ENCODE results near the gene ABHD4.
"Not testable (repeated sequence)": the region's sequence is repeated elsewhere in the genome, so short reads cannot be mapped to it uniquely, and the experiment has no call there.

DNA sequence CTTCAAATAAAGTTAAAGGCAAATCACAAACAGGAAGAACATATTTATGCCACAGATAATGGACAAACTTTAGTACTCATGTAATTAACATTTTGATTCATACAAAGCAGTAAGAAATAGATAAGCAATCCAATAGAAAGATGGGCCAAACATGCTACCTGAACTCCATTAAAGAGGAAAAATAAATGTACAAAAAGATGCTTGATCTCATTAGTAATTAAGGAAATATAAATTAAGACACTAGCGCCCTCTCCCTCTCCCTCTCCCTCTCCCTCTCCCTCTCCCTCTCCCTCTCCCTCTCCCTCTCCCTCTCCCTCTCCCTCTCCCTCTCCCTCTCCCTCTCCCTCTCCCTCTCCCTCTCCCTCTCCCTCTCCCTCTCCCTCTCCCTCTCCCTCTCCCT is 37.9 kb downstream of the ABHD4 start:
- TF ChIP-seq, protein P1, sequence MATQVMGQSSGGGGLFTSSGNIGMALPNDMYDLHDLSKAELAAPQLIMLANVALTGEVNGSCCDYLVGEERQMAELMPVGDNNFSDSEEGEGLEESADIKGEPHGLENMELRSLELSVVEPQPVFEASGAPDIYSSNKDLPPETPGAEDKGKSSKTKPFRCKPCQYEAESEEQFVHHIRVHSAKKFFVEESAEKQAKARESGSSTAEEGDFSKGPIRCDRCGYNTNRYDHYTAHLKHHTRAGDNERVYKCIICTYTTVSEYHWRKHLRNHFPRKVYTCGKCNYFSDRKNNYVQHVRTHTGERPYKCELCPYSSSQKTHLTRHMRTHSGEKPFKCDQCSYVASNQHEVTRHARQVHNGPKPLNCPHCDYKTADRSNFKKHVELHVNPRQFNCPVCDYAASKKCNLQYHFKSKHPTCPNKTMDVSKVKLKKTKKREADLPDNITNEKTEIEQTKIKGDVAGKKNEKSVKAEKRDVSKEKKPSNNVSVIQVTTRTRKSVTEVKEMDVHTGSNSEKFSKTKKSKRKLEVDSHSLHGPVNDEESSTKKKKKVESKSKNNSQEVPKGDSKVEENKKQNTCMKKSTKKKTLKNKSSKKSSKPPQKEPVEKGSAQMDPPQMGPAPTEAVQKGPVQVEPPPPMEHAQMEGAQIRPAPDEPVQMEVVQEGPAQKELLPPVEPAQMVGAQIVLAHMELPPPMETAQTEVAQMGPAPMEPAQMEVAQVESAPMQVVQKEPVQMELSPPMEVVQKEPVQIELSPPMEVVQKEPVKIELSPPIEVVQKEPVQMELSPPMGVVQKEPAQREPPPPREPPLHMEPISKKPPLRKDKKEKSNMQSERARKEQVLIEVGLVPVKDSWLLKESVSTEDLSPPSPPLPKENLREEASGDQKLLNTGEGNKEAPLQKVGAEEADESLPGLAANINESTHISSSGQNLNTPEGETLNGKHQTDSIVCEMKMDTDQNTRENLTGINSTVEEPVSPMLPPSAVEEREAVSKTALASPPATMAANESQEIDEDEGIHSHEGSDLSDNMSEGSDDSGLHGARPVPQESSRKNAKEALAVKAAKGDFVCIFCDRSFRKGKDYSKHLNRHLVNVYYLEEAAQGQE (IDR thresholded peaks at IDR 0.05; ENCODE audit: low read depth, low read length), result not testable (repeated sequence)
- TF ChIP-seq, protein P2, sequence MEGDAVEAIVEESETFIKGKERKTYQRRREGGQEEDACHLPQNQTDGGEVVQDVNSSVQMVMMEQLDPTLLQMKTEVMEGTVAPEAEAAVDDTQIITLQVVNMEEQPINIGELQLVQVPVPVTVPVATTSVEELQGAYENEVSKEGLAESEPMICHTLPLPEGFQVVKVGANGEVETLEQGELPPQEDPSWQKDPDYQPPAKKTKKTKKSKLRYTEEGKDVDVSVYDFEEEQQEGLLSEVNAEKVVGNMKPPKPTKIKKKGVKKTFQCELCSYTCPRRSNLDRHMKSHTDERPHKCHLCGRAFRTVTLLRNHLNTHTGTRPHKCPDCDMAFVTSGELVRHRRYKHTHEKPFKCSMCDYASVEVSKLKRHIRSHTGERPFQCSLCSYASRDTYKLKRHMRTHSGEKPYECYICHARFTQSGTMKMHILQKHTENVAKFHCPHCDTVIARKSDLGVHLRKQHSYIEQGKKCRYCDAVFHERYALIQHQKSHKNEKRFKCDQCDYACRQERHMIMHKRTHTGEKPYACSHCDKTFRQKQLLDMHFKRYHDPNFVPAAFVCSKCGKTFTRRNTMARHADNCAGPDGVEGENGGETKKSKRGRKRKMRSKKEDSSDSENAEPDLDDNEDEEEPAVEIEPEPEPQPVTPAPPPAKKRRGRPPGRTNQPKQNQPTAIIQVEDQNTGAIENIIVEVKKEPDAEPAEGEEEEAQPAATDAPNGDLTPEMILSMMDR (IDR thresholded peaks at IDR 0.05 in 2 of 3, conservative IDR thresholded peaks at IDR 0.05 in 1 of 3; ENCODE audit: control insufficient read depth in 2 of 3, extremely low read depth in 1 of 3, insufficient read depth in 1 of 3, low read depth in 3 of 3, low read length in 3 of 3), result not testable (repeated sequence)
- TF ChIP-seq NR2C1 (IDR thresholded peaks at IDR 0.05); TAF1 (IDR thresholded peaks at IDR 0.05; ENCODE audit: borderline replicate concordance, low read depth, low read length); SUPT20H (IDR thresholded peaks at IDR 0.05; ENCODE audit: borderline replicate concordance, control insufficient read depth, low read depth, low read length); LARP7 (IDR thresholded peaks at IDR 0.05); JUND (IDR thresholded peaks at IDR 0.05; ENCODE audit: low read depth, low read length); CREM (IDR thresholded peaks at IDR 0.05; ENCODE audit: low read depth); POLR2A (IDR thresholded peaks at IDR 0.05; ENCODE audit: low read depth, low read length); NR2C2 (IDR thresholded peaks at IDR 0.05; ENCODE audit: borderline replicate concordance, control insufficient read depth, insufficient read length, low read depth); IRF4 (IDR thresholded peaks at IDR 0.05; ENCODE audit: low read depth, low read length); CHD2 (IDR thresholded peaks at IDR 0.05; ENCODE audit: borderline replicate concordance, low read depth, low read length): not testable (repeated sequence)
- TF ChIP-seq, protein P3, sequence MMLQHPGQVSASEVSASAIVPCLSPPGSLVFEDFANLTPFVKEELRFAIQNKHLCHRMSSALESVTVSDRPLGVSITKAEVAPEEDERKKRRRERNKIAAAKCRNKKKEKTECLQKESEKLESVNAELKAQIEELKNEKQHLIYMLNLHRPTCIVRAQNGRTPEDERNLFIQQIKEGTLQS (IDR thresholded peaks at IDR 0.05; ENCODE audit: borderline replicate concordance, extremely low read depth, low read depth, low read length), result not testable (repeated sequence)
- TF ChIP-seq, protein P4, sequence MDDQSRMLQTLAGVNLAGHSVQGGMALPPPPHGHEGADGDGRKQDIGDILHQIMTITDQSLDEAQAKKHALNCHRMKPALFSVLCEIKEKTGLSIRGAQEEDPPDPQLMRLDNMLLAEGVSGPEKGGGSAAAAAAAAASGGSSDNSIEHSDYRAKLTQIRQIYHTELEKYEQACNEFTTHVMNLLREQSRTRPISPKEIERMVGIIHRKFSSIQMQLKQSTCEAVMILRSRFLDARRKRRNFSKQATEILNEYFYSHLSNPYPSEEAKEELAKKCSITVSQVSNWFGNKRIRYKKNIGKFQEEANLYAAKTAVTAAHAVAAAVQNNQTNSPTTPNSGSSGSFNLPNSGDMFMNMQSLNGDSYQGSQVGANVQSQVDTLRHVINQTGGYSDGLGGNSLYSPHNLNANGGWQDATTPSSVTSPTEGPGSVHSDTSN (IDR thresholded peaks at IDR 0.05; ENCODE audit: insufficient replicate concordance, low read depth, low read length), result not testable (repeated sequence)
